Endothelial cell of umbilical vein (primary cell): ENCODE data around the gene CXCR4. TPM values are rescaled to one million over a fixed set of nuclear protein-coding genes. Genes with fewer than 3 reads are reported as not detected.

Experiments
- BruUV-seq: library from RNA; stranded (reverse); fragments of 400-500 nt; replicated peaks from 2 replicates; lab custom pipeline; 2021; lab: Mats Ljungman, UMichigan
- CTCF ChIA-PET: fragments of 300-600, 350-600 bp; sonication (Branson Sonifier 250); formaldehyde crosslinking; loops from one replicate; lab custom pipeline; 2021; ENCODE audit warnings: antibody characterized with exemption, inconsistent platforms; lab: Charles Lee
- POLR2A ChIA-PET: fragments of 300-600, 350-600 bp; sonication (Branson Sonifier 250); formaldehyde crosslinking; loops from one replicate; lab custom pipeline; 2021; ENCODE audit warnings: antibody characterized with exemption, inconsistent platforms; lab: Charles Lee
- DNase-seq: peaks from one replicate; pipeline ENCODE4 v3.0.0-alpha.2; 2011; ENCODE audit warnings: low read depth, low spot score
- FAIRE-seq: peaks from 2 replicates; lab custom pipeline; 2011; peaks lifted over from hg19 to GRCh38; lab: Jason Lieb, UNC
- H2AFZ ChIP-seq: 2 replicates; pipeline ENCODE4 v1.6.0; 2012; ENCODE audit warnings: low read depth, low read length, control low read depth, inconsistent platforms
- H3K27ac ChIP-seq: 2 replicates; pipeline ENCODE4 v1.5.1; 2011; ENCODE audit warnings: low read depth, mild to moderate bottlenecking, control low read depth, low read length, moderate library complexity; ENCODE audit not compliant: insufficient read depth
- H3K27me3 ChIP-seq, 2 experiments: 2 replicates each; pipeline versions ENCODE4 v1.6.0 to v1.6.1; 2011; ENCODE audit warnings: low read length in 2 of 2, mixed read lengths in 1 of 2; ENCODE audit not compliant: control insufficient read depth in 2 of 2, insufficient read depth in 2 of 2
- H3K36me3 ChIP-seq, 2 experiments: 2 replicates in 1 of 2; 3 replicates in 1 of 2; pipeline ENCODE4 v1.5.1; 2011; ENCODE audit warnings: low read length in 2 of 2, mild to moderate bottlenecking in 1 of 2, moderate library complexity in 1 of 2; ENCODE audit not compliant: control insufficient read depth in 2 of 2, insufficient read depth in 2 of 2; ENCODE audit errors: extremely low read depth in 1 of 2
- H3K4me1 ChIP-seq: 3 replicates; pipeline ENCODE4 v1.5.1; 2011; ENCODE audit warnings: mild to moderate bottlenecking, low read length; ENCODE audit not compliant: control insufficient read depth, insufficient read depth; ENCODE audit errors: extremely low read depth
- H3K4me2 ChIP-seq: 2 replicates; pipeline ENCODE4 v1.6.1; 2011; ENCODE audit warnings: low read length, control low read depth, mixed read lengths; ENCODE audit not compliant: insufficient read depth
- H3K4me3 ChIP-seq, 3 experiments: fragments of 200-600 bp in 1 of 3; sonication (generic), shearing (Covaris generic) in 1 of 3; replicated peaks in 1 of 3; 2 replicates each; pipeline ENCODE4 v1.5.1; 2011 to 2016; ENCODE audit warnings: control low read depth in 3 of 3, low read length in 3 of 3, mild to moderate bottlenecking in 2 of 3, inconsistent platforms in 1 of 3, low read depth in 1 of 3, moderate library complexity in 1 of 3; ENCODE audit not compliant: insufficient read depth in 1 of 3
- H3K79me2 ChIP-seq: 2 replicates; pipeline ENCODE4 v1.6.0; 2012; ENCODE audit warnings: low read length, inconsistent platforms; ENCODE audit not compliant: control insufficient read depth, insufficient read depth
- H3K9ac ChIP-seq: replicated peaks from 2 replicates; pipeline ENCODE3; 2011; ENCODE audit warnings: low read length, control low read depth; ENCODE audit not compliant: insufficient read depth; ENCODE audit errors: extremely low read depth
- H3K9me1 ChIP-seq: replicated peaks from 3 replicates; pipeline ENCODE4 v1.6.0; 2011; ENCODE audit warnings: mild to moderate bottlenecking, low read length; ENCODE audit not compliant: control insufficient read depth, insufficient read depth; ENCODE audit errors: extremely low read depth
- H3K9me3 ChIP-seq: replicated peaks from 2 replicates; pipeline ENCODE4 v1.5.1; 2012; ENCODE audit warnings: low read length, inconsistent platforms; ENCODE audit not compliant: control insufficient read depth, insufficient read depth
- H4K20me1 ChIP-seq: replicated peaks from 2 replicates; pipeline ENCODE3; 2011; ENCODE audit warnings: mild to moderate bottlenecking, low read length; ENCODE audit not compliant: control insufficient read depth, insufficient read depth; ENCODE audit errors: extremely low read depth
- CTCF ChIP-seq, 2 donors: IDR thresholded peaks; 1 replicate in 1 of 2; 2 replicates in 1 of 2; pipeline ENCODE4 v1.5.1; 2011; ENCODE audit warnings: low read length in 2 of 2, mild to moderate bottlenecking in 2 of 2, moderate library complexity in 2 of 2, control low read depth in 1 of 2, inconsistent platforms in 1 of 2, low read depth in 1 of 2; ENCODE audit not compliant: insufficient read depth in 1 of 2; ENCODE audit errors: extremely low read depth in 1 of 2
- EZH2 ChIP-seq: IDR thresholded peaks from 2 replicates; pipeline ENCODE4 v1.6.1; 2012; ENCODE audit warnings: borderline replicate concordance, low read depth, mild to moderate bottlenecking, moderate library complexity, low read length, inconsistent platforms; ENCODE audit not compliant: severe bottlenecking
- FOS ChIP-seq: IDR thresholded peaks from 2 replicates; pipeline ENCODE4 v1.6.1; 2011; ENCODE audit warnings: mild to moderate bottlenecking, low read length, moderate library complexity, borderline replicate concordance; ENCODE audit not compliant: insufficient read depth
- GATA2 ChIP-seq: IDR thresholded peaks from 2 replicates; pipeline ENCODE4 v1.7.0; 2011; ENCODE audit warnings: low read depth, mild to moderate bottlenecking, moderate library complexity, mixed read lengths, low read length; ENCODE audit not compliant: insufficient read length, insufficient read depth
- JUN ChIP-seq: IDR thresholded peaks from 2 replicates; pipeline ENCODE4 v1.6.1; 2011; ENCODE audit warnings: borderline replicate concordance, low read depth; ENCODE audit not compliant: insufficient read length, insufficient read depth
- MAX ChIP-seq: IDR thresholded peaks from 2 replicates; pipeline ENCODE4 v1.6.1; 2011; ENCODE audit not compliant: insufficient read depth, insufficient read length
- MYC ChIP-seq: IDR thresholded peaks from one replicate; pipeline ENCODE4 v1.6.1; 2011; ENCODE audit warnings: mild to moderate bottlenecking, low read depth, low read length
- POLR2A ChIP-seq: IDR thresholded peaks from 2 replicates; pipeline ENCODE4 v1.6.1; 2012; ENCODE audit warnings: low read depth, mild to moderate bottlenecking, control low read depth, low read length
- POLR2AphosphoS5 ChIP-seq: IDR thresholded peaks from 2 replicates; pipeline ENCODE4 v1.6.1; 2012; ENCODE audit warnings: low read depth, mild to moderate bottlenecking, control low read depth, low read length, moderate library complexity; ENCODE audit not compliant: insufficient read depth
- dilution Hi-C: fragments of 300-500 bp; cut with MboI; formaldehyde crosslinking; loops from one replicate; pipeline ENCODE4 v1.15.0; 2019; ENCODE audit warnings: low sequenced_read_pairs; ENCODE audit not compliant: extremely low pct_ligation_motif_present
- intact Hi-C: fragments of 100-400 bp; cut with micrococcal nuclease; formaldehyde crosslinking; loops from one replicate; pipeline ENCODE4 v1.10.0; 2022
- polyA plus RNA-seq, 4 experiments: library from polyadenylated mRNA; depleted of rRNA in 3 of 4; stranded (reverse) in 3 of 4; unstranded in 1 of 4; fragments of >200 nt; gene quantifications; 2 replicates each; pipeline versions ENCODE4 v1.2.1 to v1.2.3, GENCODE V29; 2011 to 2012; ENCODE audit warnings: missing spikeins in 1 of 4
- total RNA-seq: library from RNA; stranded (reverse); gene quantifications from 2 replicates; pipeline ENCODE4 v1.2.3, GENCODE V29; 2021

Gene CXCR4
- total and polyA plus RNA-seq, 2 donors (not counting 3 experiments of a cell fraction or from before 2014, with no cell fraction given) = 42.2 to 52.4 TPM

GRCh38 chr2:136114382-136114781, 3.6 kb downstream of the CXCR4 start:
- BruUV-seq = no TSS peak

More at GRCh38 chr2:136114382-136114781, 3.6 kb downstream of the CXCR4 start:
- Histone ChIP-seq H4K20me1 (no peaks in the 10 kb centered on the region), H3K9ac (no peak overlapping the region), H3K79me2 (no peaks in the 10 kb centered on the region), H3K4me3 (no peak overlapping the region), H3K27me3 (peaks cover 30 to 38% of the 10 kb centered on the region in 2 experiments), H3K4me2 (no peak overlapping the region), H3K9me3 (no peaks in the 10 kb centered on the region), H3K4me1 (peaks cover 22% of the 10 kb centered on the region), H3K36me3 (peaks cover 0 to 3% of the 10 kb centered on the region in 2 experiments), H3K27ac (no peak overlapping the region), H2AFZ (no peak overlapping the region), H3K9me1 (no peaks in the 10 kb centered on the region)
- FAIRE-seq (no peak), DNase-seq (no peak)
- dilution Hi-C loops (no loop called here), intact Hi-C loops (no loop called here)
- POLR2A ChIA-PET = no interaction called here
- no peak for TF ChIP-seq GATA2
- TF ChIP-seq FOS = no peak
- TF ChIP-seq MAX = no peak
- no peak for TF ChIP-seq POLR2A
- no peak for TF ChIP-seq MYC
- TF ChIP-seq CTCF (IDR thresholded peaks at IDR 0.05; ENCODE audit: extremely low read depth in 1 of 2, insufficient read depth in 1 of 2, low read depth in 1 of 2, low read length in 2 of 2) = no peak
- no peak for TF ChIP-seq JUN
- TF ChIP-seq EZH2 = no peak
- TF ChIP-seq POLR2AphosphoS5 = no peak
- CTCF ChIA-PET = no interaction called here
